Suprapubic skin (tissue), 4 donors: ENCODE results near the gene RBPJ. TPM values are rescaled to one million over a fixed set of nuclear protein-coding genes. Genes with fewer than 3 reads are reported as not detected.

ENCODE experiments used
- DNase-seq, 2 donors: peaks; one replicate each; pipeline ENCODE4 v3.0.0-alpha.2; 2019; ENCODE audit warnings: low spot score in 2 of 2
- H3K27ac ChIP-seq: fragments of 200-600 bp; sonication (generic); one replicate; pipeline ENCODE4 v1.5.1; 2019
- H3K27me3 ChIP-seq: fragments of 200-600 bp; sonication (generic); one replicate; pipeline ENCODE4 v1.5.1; 2019
- H3K36me3 ChIP-seq: fragments of 200-600 bp; sonication (generic); one replicate; pipeline ENCODE4 v1.5.1; 2019
- H3K4me1 ChIP-seq: fragments of 200-600 bp; sonication (generic); one replicate; pipeline ENCODE4 v1.5.1; 2019
- H3K4me3 ChIP-seq: fragments of 200-600 bp; sonication (generic); one replicate; pipeline ENCODE4 v1.5.1; 2019; ENCODE audit warnings: mild to moderate bottlenecking
- H3K9me3 ChIP-seq: fragments of 200-600 bp; sonication (generic); one replicate; pipeline ENCODE4 v1.5.1; 2019
- EP300 ChIP-seq: sonication (generic); formaldehyde crosslinking; IDR thresholded peaks from one replicate; pipeline ENCODE4 v1.6.1; 2017; ENCODE audit warnings: antibody characterized with exemption
- POLR2A ChIP-seq, 2 donors: fragments of 450-650 bp; IDR thresholded peaks; one replicate each; pipeline ENCODE4 v1.6.1; 2017; ENCODE audit warnings: antibody characterized with exemption in 2 of 2, mild to moderate bottlenecking in 2 of 2, moderate library complexity in 2 of 2
- POLR2AphosphoS5 ChIP-seq, 3 donors: sonication (generic); formaldehyde crosslinking; IDR thresholded peaks; one replicate each; pipeline ENCODE4 v1.6.1; 2017; ENCODE audit warnings: antibody characterized with exemption in 3 of 3
- whole genome bisulfite sequencing: methylation state at CpG from one replicate; pipeline ENCODE4 v1.1.5; 2018; 5-methylcytosine and 5-hydroxymethylcytosine counted together
- total RNA-seq, 4 donors: library from RNA; depleted of rRNA; stranded (reverse); fragments of >200 nt; gene quantifications; one replicate each; pipeline ENCODE4 v1.1.0, GENCODE V29; 2016
- TF ChIP-seq, protein P1 (sequence below), 2 donors: fragments of 200-600 bp in 1 of 2; fragments of 450-650 bp in 1 of 2; sonication (generic) in 1 of 2; IDR thresholded peaks; one replicate each; pipeline ENCODE4 v1.5.1; 2016 to 2019; ENCODE audit warnings: antibody characterized with exemption in 2 of 2, mild to moderate bottlenecking in 1 of 2, moderate library complexity in 1 of 2

RBPJ gene
- total RNA-seq, 4 donors from 2014 or later, result 33.4 to 104 (median 46.1) TPM

DNA sequence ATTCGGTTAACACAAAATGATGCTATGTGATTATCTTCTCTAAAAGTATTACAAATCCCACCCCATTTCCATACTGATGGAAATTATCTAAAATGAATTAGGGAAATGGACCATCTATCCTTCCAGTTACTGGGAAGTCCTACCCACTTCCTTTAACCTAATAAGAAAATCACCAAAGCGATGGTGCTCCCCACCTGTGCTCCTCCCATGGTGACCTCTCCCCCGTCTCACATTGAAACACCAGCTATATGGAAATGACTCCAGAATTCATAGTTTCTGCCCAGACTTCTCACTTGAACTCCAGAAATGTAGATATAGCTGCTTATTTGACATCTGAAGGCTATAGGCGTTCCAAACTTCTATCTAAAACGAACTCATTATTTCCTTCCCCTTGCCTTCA lies 121.0 kb downstream of the RBPJ start:
- peaks cover 6% of the 10 kb centered on the region for H3K9me3 ChIP-seq
- peaks cover 7% of the 10 kb centered on the region for H3K36me3 ChIP-seq
- H3K27me3 ChIP-seq, result no peaks in the 10 kb centered on the region
- 95% methylated on average over 5 of the region's 5 CpGs for WGBS
- H3K4me1 ChIP-seq, result no peaks in the 10 kb centered on the region
- H3K27ac ChIP-seq, result no peak overlapping the region
- TF ChIP-seq, protein P1, sequence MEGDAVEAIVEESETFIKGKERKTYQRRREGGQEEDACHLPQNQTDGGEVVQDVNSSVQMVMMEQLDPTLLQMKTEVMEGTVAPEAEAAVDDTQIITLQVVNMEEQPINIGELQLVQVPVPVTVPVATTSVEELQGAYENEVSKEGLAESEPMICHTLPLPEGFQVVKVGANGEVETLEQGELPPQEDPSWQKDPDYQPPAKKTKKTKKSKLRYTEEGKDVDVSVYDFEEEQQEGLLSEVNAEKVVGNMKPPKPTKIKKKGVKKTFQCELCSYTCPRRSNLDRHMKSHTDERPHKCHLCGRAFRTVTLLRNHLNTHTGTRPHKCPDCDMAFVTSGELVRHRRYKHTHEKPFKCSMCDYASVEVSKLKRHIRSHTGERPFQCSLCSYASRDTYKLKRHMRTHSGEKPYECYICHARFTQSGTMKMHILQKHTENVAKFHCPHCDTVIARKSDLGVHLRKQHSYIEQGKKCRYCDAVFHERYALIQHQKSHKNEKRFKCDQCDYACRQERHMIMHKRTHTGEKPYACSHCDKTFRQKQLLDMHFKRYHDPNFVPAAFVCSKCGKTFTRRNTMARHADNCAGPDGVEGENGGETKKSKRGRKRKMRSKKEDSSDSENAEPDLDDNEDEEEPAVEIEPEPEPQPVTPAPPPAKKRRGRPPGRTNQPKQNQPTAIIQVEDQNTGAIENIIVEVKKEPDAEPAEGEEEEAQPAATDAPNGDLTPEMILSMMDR (IDR thresholded peaks at IDR 0.05), result no peak
- no peak for TF ChIP-seq POLR2A (IDR thresholded peaks at IDR 0.05)
- no peak for TF ChIP-seq POLR2AphosphoS5 (IDR thresholded peaks at IDR 0.05)
- TF ChIP-seq EP300, result no peak
- H3K4me3 ChIP-seq, result no peak overlapping the region
- no peak for DNase-seq

DNA sequence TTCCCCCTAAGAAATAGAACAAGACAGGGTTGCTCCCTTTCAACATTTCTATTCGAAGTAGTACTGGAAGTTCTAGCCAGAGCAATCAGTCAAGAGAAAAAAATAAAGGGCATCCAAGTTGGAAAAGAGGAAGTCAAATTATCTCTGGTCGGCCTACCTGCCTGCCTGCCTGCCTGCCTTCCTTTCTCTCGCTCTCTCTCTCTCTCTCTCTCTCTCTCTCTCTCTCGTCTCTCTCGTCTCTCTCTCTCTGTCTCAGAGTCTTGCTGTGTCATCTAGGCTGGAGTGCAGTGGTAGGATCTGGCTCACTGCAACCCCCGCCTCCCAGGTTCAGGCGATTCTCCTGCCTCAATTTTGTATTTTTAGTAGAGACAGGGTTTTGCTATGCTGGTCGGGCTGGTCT lies 126.6 kb downstream of the RBPJ start:
- no peak for DNase-seq
- Histone ChIP-seq H3K4me1 (no peaks in the 10 kb centered on the region), H3K27me3 (no peaks in the 10 kb centered on the region), H3K36me3 (no peaks in the 10 kb centered on the region), H3K4me3 (no peak overlapping the region), H3K9me3 (peaks cover 6% of the 10 kb centered on the region), H3K27ac (no peak overlapping the region)
- TF ChIP-seq, protein P1 (IDR thresholded peaks at IDR 0.05), result no peak
- no peak for TF ChIP-seq EP300
- TF ChIP-seq POLR2AphosphoS5 (IDR thresholded peaks at IDR 0.05), result no peak
- TF ChIP-seq POLR2A (IDR thresholded peaks at IDR 0.05), result no peak
- 83% methylated on average over 8 of the region's 8 CpGs for WGBS

DNA sequence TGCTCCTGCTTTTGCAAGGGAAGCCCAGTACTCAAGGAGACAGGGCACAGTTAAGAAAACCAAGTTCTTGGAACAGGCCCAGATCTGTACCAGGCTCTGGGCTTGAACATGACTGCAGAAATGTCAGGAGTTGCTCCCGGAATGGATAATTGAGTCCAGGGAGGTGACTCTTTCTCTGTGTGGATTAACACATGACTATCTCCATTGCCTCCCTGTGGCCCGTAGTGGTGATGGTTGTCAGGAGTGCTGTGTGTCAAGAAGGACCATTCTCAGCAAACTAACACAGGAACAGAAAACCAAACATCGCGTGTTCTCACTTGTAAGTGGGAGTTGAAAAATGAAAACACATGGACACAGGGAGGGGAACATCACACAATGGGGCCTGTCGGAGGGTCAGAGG lies 129.6 kb downstream of the RBPJ start:
- H3K27me3 ChIP-seq, result no peaks in the 10 kb centered on the region
- WGBS, result 82% methylated on average over 5 of the region's 5 CpGs
- H3K27ac ChIP-seq, result no peak overlapping the region
- no peak overlapping the region for H3K4me3 ChIP-seq
- H3K36me3 ChIP-seq, result no peaks in the 10 kb centered on the region
- peaks cover 2% of the 10 kb centered on the region for H3K9me3 ChIP-seq
- TF ChIP-seq POLR2A (IDR thresholded peaks at IDR 0.05), result no peak
- no peak for TF ChIP-seq POLR2AphosphoS5 (IDR thresholded peaks at IDR 0.05)
- TF ChIP-seq EP300, result no peak
- TF ChIP-seq, protein P1 (IDR thresholded peaks at IDR 0.05), result no peak
- no peaks in the 10 kb centered on the region for H3K4me1 ChIP-seq
- no peak for DNase-seq

DNA sequence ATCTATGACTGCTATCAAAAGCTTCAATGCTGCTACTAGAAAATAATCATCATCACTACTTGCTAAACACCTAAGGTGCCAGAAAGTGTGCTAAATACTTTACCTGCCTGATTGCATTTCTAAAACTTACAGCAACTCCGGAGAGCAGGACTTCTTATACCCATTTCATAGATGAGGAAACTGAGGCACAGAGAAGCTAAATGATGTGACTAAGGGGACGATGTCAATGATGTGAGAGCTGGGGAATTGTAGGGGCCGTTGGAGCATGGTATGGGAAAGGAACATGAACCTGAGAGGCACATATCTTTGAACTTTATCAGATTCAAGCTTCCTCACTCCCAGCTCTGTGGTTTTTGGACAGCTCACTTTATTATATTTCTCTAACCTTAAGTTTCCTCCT lies 130.8 kb downstream of the RBPJ start:
- Histone ChIP-seq H3K9me3 (peaks cover 2% of the 10 kb centered on the region), H3K27ac (no peak overlapping the region), H3K36me3 (no peaks in the 10 kb centered on the region), H3K4me3 (no peak overlapping the region), H3K4me1 (no peaks in the 10 kb centered on the region), H3K27me3 (no peaks in the 10 kb centered on the region)
- TF ChIP-seq POLR2A (IDR thresholded peaks at IDR 0.05) (no peak), POLR2AphosphoS5 (IDR thresholded peaks at IDR 0.05) (no peak), EP300 (no peak)
- TF ChIP-seq, protein P1 (IDR thresholded peaks at IDR 0.05), result no peak
- DNase-seq, result no peak
- 73% methylated on average over 3 of the region's 3 CpGs for WGBS

DNA sequence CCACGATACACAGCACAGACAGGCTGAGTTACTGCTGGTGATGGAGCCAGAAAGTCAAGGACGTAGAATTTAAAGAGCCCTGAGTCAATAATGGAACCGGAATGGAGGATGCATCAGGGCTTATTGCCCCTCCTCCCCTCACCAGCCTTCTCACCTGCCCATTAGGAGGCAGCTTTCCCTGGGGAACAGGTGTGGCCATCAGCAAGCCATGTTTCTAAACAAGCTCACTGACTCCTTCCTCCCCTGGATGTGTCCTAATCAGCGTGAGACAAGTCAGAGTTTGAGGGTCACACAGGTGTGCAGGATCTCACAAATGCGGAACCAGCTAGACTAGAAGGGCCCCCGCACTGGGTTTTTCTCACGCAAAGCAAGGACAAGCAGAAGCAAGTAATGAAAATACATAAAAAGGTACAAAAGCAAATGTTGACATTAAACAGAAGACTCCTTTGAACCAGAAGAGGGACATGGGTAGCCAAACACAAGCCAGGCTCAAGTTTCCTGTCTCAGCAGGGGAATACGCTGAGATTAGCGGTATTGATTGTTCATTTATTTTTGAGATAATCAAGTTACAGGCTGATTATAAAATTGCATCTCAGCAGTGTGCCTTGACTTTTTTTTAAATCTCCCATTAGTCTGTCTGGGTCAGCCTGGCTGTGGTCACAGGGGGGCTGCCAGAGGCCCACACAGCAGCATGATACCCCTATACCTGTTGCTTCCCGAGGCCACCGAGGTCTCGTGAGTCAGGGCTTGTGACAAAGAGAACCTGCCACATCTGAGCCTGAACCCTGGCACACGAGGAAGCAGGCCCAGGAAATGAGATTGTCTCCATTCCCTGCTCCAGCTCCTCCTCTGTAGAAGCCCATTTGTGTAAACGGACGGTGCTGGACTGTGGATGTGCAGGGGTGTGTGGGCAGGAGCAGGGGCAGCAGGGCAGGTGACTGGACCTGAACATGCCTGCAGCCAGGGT lies 132.0 kb downstream of the RBPJ start:
- Histone ChIP-seq H3K4me1 (no peaks in the 10 kb centered on the region), H3K36me3 (no peaks in the 10 kb centered on the region), H3K27me3 (no peaks in the 10 kb centered on the region), H3K9me3 (no peaks in the 10 kb centered on the region), H3K4me3 (no peak overlapping the region), H3K27ac (no peak overlapping the region)
- DNase-seq, result no peak
- TF ChIP-seq POLR2AphosphoS5 (IDR thresholded peaks at IDR 0.05), result no peak
- TF ChIP-seq POLR2A (IDR thresholded peaks at IDR 0.05), result no peak
- no peak for TF ChIP-seq EP300
- TF ChIP-seq, protein P1 (IDR thresholded peaks at IDR 0.05), result no peak
- 76% methylated on average over 15 of the region's 15 CpGs for WGBS
